Tongue (tissue), 2 donors: ENCODE results near the gene FOCAD. TPM values are rescaled to one million over a fixed set of nuclear protein-coding genes. Genes with fewer than 3 reads are reported as not detected.

Source experiments
- DNase-seq: peaks from one replicate; pipeline ENCODE4 v3.0.0-alpha.2; 2015
- total RNA-seq: library from RNA; depleted of rRNA; stranded (reverse); fragments of >200 nt; gene quantifications from one replicate; pipeline ENCODE4 v1.2.3, GENCODE V29; 2014

FOCAD gene
- total RNA-seq, 1 donor from 2014 or later: 69.5 TPM

DNA sequence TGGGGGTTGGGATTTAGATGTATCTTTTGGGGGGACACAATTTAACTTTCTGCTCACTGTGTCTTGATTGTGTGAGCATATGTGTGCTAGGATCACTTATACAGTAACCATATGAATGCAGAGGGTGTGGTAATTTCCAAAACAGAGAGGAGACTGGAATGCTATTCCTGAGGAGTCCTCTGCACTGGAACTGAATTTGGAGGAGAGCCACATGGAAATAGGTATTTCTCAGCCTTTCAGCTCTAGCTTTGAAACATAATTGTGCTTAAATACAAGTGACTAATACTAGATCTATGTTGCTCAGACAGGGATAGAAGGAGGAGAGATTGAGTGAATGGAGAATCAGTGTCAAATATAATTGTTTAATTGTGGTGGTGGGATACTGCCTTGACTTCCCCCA is 45.5 kb downstream of the FOCAD start:
- no peak for DNase-seq

DNA sequence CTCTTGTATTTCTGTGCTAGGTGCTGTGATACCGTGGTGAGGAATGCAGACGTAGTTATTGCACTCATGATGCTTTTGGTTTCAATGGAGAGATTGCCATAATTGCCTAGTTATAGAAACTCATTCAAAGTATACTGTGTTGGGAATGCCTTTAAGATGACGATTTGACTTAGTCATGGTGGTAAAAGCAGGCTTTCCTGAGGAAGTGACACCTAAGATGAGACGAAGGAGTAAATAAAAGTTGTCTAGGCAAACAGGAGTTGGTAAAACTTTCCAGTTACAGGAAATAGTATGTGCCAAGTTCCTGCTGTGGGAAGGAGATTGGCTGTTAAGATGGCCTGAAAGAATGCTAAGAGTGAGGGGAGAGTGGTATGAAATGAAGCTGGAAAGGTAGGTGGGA is 48.1 kb downstream of the FOCAD start:
- DNase-seq: no peak

DNA sequence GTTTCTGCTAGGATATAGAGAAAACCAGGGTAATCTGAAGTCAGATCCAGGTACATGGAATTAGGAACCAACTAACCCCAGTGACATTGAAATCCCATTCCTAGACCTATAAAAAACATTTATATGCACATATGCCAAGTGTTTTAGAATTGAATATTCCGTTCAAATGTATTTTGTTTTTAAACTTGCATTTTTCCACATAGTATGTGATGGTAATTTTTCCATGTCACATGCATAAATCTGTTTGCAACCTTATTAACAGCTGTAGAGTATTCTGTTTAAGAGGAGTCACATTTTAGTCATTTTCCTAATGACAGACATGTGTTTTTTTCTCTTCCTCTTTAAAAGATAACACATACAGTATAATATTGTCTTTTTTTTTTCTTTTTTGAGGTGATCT is 50.2 kb downstream of the FOCAD start:
- no peak for DNase-seq

DNA sequence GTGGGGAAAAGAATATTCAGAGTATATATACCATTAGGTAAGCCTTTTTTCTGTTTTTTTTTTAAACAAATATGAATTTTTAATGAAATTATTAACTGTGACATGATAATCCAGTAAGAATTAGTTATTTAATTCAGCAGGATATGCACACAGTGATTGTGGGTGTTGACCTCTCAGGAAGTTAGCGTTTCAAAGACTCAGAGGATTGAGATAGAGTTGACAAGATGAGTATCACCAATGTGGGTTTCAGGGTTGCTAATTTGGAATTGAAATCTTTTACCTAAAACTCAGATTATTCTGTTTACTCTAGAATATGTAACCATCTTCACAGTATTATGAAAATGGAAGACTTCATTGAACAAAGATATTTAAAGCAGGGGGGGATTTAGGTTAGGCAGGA is 56.2 kb downstream of the FOCAD start:
- no peak for DNase-seq

DNA sequence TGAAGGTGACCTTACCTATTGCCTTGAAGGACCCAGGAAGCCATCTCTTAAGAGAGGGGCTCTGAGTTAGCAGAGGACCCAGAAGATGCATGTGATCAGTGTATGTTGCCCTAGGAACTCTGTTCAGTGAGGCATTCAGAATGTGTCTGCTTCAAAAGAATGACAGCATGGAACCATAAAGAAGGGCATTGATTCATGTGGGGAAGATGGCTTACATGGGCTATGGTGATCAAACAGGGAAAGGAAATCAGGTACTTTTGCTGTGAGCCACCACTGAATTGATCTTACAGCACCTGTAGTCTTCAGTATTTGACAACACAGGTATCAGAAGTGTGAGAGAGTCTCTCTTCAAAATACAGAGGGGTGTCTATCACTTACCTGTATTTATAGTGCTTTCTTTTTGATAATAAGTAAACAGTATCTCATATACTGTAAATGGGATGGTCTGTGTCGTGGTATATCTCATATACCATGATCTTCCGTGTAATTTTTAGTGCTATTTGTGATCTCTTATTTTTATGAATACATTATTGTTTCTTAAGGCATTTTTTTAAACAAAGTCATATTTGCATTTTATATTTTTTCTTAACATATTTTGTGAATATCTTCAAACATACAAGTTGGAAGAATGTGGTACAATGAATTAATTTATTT is 57.0 kb downstream of the FOCAD start:
- no peak for DNase-seq

DNA sequence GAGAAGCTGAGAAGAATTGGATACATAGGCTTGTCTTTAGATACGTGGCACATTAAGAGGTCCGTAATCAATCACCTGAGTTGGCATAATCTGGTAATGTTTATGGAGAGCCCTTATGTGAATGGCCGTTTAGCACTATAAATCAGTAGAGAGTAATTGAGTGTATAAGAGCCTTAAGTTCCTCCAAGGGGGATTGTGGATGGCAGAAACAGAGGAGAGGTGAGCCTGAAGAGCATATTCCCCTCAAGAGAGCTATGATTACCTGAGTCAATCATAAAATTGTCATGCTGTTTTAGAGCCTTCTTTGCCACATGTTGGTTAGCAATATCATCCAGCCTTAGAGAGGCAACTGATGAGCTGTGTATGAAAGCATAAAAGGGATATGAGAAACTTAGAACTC is 58.8 kb downstream of the FOCAD start:
- no peak for DNase-seq

DNA sequence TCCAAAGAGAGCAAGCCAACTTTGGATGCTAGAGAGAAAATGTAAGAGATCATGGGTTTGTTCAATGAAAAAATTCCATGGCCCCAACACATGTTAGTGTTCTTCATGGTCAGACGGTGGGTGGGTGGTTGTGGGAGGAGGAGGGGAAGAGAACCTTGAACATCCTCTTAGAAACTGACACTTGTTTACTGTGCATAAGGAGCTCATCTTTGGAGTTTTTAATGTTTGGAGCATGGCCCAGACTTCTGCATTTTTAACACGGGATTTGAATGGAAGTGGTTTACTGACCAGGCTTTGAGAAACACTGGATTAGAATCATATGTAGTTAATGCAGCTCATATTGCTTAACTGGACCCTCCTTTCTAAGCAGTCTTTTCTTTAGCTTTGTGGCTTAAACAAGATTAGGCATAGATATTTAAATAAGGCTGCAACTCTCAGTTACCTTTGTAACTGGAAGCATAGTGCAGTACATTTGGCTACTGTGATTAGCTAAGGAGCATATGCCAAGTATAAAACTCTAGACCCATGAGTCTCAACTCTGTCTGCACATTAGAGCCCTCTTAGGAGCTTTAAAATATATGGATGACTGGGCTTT is 60.1 kb downstream of the FOCAD start:
- DNase-seq: peak; percentile 66

DNA sequence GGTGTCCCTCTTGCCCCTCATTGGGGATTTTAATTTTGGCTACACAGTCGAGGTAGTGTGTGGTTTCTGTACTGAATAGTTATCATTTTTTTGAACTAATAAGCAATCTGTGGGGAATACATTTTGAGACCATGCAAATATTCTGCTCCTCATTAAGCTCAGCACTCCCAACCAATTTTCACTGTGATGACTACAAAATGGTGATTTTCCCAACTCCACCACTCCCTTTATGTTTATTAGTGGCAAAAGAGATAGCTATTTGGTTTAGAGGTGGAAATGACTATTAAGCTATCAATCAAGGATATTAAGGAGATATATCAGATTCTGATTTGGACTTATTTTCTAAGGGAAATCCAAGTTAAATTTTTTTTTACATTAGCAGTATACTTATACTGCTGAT is 62.9 kb downstream of the FOCAD start:
- no peak for DNase-seq

DNA sequence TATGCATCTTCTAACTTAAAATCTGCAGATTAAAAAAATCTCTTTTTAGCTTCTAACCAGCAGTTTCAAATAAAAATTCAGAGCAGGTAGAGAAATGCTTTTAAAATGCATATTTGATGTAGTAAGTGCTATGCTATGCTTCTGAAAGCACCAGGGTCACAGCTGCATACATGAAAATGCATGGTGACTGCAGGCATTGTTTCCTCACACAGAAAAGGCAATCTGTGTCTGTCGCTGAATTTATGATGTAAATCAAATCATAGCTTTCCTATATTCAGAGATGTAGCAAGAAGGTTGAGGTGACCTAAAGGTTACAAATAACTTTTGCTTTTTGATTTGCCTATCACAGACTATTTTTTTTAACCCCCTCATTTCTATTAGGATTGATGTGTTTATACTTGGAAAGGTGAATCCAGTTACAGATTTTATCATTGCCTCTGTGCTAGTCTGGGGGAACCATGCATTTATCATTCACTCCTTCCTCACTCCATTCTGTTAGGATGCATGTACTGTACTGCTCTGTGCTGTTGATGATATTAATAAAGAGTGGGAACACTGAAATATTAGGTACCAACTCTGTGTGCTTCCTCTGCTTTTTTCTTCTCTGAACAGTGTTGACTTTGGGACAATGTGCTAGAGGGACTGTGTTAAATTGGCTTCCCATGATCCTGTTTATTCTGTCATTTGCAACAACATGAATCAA is 65.6 kb downstream of the FOCAD start:
- DNase-seq: no peak

DNA sequence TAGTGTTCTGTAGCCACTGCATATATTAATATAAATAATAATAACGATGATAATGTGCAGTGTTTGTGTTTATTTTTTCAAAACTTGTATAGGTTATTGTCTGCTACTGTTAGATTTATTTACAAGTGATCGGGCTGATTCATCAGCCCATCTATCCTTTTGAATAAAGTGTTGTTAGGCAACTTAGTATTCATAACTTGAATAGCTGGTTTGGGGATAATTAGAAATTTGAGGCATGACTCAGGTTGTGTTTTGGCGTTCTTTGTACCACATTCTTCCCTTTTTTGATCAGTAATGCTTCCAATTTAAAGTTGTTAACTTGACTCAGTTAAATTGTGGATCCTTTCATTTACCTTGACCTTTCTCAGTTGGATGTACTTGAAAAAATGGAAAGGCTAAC is 69.7 kb downstream of the FOCAD start:
- no peak for DNase-seq

DNA sequence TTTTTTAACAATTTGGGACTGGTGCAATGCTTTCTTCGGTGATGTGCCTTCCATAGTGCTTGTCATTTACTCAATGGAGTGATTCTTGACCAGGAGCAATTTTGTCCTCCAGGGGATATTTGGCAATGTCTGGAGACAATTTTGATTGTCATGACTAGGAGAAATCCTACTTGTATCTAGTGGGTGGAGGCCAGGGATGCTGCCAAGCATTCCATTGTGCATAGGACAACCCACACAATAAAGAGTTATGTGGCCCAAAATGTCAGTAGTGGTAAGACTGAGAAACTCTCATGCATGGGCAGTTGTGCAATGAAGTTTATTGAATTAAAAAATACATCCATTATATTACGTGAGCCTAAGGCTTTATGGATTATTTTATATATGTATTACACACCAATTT is 70.5 kb downstream of the FOCAD start:
- DNase-seq: no peak

DNA sequence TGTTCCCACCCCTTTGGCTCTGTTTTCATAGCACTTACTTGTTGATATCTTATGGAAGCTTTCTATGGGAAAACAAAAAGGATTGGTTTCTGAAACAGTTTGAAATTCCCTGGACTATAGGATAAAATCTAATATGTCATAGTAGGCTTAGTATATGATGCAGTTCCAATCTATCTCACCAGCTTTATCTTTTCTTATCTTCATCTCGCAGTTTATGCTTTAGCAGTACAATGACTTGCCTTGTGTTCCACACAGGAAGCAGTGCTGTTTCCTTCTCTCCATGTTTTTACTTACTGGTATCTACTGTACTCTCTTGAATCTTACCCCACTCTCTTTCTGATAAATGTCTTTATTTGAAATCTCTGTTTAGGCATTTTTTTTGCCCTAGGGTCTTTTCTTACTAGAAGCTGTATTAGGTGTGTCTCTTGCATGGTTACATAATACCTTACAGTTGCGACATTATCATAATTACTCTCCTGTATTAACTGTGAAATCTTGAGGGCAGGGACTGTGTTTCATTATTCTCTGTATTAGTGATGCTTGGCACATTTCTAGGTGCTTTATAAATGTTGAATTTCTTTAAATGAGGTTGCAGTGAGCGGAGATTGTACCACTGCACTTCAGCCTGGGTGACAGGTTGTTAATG is 76.3 kb downstream of the FOCAD start:
- no peak for DNase-seq

DNA sequence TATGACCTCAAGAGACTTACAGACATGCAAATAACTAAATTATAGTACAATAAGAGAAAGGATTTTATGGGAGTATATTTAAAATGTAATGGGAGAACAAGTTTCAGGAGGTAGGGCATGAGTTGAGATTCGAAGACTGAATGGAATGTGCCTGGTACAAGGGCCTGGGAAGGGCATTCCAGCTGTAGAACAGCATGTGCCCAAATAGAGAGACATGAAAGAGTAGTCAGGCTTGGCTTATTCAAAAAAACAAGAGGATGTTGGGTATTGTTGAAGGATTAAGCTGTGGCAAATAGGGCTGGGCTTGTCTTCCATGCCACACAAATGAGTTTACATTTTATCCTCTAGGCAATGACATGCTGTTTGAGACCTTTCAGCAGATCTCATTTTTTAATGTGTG is 86.9 kb downstream of the FOCAD start:
- DNase-seq: no peak

DNA sequence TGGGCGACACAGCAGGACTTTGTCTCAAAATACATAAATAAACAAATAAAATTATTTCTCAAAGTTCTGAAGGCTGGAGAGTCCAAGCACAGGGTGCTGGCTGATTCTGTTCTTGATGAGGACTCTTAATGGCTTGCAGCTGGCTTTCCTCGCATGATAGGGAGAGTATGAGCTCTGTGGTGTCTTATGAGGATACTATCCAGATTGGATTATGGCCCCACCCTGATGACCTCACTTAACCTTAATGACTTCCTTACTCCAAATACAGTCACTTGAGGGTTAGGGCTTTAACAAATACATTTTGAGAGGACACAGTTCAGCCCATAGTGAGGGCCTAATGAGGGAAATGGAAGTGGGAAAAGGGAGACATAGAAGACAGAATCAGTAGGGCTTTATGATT is 87.7 kb downstream of the FOCAD start:
- DNase-seq: no peak

DNA sequence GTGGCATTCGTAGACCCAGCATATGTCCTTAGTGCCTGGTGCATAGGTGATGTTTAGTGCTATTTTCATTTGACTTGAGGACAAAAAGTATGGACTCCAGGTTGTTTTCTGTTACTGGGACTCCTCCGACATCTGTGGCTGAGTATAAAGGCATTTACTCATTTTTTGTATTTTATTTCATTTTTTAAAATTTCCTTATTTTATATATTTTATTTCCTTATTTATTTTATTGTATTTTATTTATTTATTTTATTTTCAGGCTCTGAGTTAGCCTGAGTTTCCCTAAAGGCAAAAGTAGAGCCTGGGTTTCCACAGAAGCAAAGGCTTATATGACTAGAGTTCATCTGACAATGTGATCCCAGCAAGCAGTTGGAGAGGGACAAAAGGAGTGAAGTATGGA is 91.6 kb downstream of the FOCAD start:
- no peak for DNase-seq

DNA sequence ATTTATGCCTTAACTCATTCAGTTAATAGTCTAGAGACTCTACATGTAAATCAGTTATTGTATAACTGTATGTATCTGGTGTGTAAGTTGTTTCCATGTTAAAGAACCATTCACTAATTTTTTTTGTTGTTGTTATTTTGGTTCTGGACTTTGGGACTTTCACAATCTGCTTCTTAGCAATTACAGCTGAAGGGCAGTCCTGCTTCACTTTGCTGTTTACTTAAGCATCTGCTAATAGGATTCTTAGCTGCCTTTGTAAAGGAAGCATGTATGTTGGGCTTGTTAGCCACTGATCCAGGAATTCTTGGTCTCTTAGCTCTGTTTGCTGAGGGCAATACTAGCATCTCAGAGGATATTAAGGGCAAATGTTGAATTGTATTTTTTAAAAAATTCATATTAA is 97.0 kb downstream of the FOCAD start:
- no peak for DNase-seq

DNA sequence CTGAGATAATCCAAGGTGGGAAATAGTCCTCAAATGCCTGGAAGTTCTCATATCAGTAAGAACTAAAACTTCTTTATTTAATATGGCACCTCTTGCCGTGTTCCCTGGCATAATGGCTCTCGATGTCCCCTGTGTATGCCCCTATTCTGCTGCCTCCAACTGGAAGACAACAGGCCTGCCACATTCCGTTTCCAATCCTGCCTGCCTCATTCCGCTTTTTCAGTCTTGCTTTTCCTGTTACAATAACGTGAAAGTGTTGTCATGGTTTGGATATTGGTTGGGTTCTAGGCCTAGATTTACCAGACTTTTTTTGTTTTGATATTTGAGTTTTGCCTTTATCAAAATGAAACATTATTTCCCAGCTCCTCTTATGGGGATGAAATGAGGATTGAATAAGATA is 98.2 kb downstream of the FOCAD start:
- no peak for DNase-seq

DNA sequence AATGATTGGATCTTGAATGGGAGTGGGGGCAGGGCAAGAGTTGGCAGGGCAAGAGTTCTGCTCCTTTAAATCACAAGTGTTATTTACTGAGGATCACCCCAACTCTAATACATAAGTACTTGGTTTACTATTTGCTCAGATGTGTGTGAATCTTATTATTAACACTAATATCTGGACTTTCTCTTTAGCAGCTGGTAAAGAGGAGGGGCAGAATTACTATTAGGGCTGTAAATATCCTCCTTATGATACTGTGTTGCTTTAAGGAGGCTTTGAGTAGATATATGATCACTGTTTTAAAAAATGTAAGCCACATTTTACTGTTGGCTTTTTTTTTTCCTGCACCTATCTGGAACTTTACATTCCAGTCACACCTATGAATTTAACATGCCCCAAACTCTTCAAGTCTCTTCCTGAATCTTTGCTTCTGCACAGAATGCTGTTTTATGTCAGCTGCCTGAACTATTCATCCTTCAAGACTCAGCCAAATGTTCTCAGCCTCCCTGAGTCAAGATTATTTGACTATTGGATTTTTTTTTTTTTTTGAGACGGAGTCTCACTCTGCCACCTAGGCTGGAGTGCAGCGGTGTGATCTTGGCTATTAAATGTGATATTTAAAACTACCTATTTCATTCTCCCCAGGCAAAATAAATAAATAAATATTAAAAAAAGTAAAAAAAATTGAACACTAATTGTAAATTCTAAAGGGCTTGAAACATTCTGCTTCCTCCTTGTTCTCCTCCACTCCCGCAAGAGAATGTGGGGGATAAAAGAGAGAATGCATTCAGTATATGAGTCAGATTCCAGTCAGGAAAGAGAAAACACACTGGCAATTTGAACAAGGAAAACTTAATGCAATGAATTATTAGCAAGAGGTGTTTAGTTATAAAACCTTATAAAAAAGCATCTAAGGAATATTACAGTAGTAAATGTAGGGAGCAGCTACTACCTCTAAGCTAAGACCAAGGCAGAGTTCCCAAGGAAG is 99.3 kb downstream of the FOCAD start:
- DNase-seq: no peak

DNA sequence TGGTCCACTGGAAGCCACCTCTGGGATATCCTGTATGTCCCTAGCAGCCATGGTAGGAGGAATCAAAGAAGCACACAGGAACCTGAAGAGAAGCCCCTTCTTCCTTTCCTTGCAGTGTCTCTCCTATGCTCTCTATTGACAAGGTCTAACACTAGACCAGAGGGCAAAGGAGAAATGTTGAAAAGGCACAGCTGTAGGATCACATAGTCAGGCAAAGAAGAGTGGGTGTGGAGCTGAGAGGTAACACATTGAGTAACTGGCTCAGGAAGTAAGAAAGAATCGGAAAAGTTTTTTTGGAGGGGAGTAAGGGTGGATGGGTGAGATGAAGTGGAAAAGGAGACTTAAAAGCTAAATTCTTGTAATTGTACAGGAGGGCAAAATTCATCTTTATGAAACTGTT is 100.1 kb downstream of the FOCAD start:
- no peak for DNase-seq

DNA sequence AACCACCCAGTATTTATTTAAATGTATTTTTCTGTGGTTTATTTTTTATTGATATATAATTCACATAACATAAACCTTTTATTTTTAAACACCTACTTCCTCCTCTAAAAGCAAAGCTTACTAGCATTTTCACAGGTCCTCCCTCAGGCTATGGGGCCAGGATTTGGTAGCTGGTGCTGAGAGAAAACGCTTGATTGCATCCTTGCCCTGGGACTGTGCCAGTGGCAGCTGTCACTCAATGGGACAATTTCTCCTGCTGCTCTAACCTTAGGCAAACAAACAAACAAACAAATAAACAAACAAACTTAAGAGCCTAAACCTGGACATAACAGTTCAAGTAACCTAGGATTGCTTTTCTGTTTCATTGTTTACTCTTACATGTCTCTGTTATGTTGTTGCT is 102.7 kb downstream of the FOCAD start:
- DNase-seq: no peak

DNA sequence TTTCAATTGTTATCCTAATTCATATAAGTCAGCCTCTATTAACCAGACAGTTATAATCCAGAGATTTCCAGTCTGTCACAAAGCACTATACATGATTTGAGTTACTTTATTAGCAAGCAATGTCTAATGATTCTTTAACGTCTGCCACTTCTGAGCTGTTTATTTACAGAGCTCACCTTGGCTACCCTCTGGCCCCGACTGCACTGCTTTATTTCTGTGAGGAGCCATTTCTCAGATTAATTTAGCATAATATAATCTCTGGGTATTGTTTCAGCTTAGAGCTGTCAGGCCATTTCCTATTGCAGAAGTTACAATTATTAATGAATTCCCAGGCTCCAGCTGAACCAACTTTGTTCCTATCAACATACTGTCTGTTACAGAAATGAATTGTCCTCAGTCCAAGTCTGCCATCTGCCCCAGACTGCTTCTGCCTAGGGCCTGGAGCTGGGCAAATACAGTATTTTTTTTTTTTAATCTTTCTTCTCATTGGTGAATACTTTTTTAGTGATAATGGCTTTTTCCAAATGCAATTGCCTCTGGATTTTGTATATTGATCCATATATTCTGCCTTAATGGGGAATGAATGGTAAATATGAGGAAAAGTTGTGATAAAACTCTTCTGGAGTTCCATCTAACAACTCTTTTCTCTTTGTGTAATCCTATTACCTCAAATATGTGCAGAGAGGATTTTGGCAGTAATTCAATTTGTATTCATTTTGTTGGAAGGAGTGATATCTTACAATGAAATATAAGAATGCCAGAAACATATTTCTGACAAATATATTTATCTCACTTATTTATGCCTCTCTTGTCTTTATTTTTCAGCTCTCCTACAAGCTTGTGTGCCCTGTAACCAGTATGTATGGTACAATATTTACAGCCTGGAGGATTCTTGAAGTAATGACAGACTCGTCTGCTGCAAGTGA is 104.7 kb downstream of the FOCAD start:
- DNase-seq: peak; percentile 38
